H1 (cell line): ENCODE results near the gene RCSD1. TPM values are rescaled to one million over a fixed set of nuclear protein-coding genes. Genes with fewer than 3 reads are reported as not detected.

Source experiments
- CTCF ChIA-PET: fragments of 300-600 bp; sonication (Branson Sonifier 250); formaldehyde crosslinking; loops from one replicate; lab custom pipeline; 2021; ENCODE audit not compliant: partially characterized antibody; lab: Charles Lee
- POLR2A ChIA-PET: fragments of 300-600 bp; sonication (Branson Sonifier 250); formaldehyde crosslinking; loops from one replicate; lab custom pipeline; 2021; ENCODE audit warnings: inconsistent platforms; ENCODE audit not compliant: partially characterized antibody; lab: Charles Lee
- DNase-seq, 2 experiments: peaks; one replicate each; pipeline versions ENCODE4 v3.0.0 to v3.0.0-alpha.2; 2010 to 2022; ENCODE audit warnings: low spot score in 2 of 2, low read depth in 1 of 2, mixed read lengths in 1 of 2
- FAIRE-seq: peaks from 2 replicates; lab custom pipeline; 2011; peaks lifted over from hg19 to GRCh38; lab: Jason Lieb, UNC
- H2AFZ ChIP-seq: 2 replicates; pipeline ENCODE4 v1.8.1; 2012; ENCODE audit warnings: low read length, inconsistent platforms
- H2AK5ac ChIP-seq: 2 replicates; pipeline ENCODE4 v1.6.1; 2013; ENCODE audit warnings: low read depth, low read length
- H2BK120ac ChIP-seq: replicated peaks from 2 replicates; pipeline ENCODE3; 2013; ENCODE audit warnings: low read depth, low read length, inconsistent platforms
- H2BK12ac ChIP-seq: 2 replicates; pipeline ENCODE4 v1.6.1; 2013; ENCODE audit warnings: low read depth, low read length
- H2BK15ac ChIP-seq: 2 replicates; pipeline ENCODE4 v1.6.1; 2013; ENCODE audit warnings: low read length
- H2BK20ac ChIP-seq: 2 replicates; pipeline ENCODE4 v1.6.1; 2013; ENCODE audit warnings: low read length
- H2BK5ac ChIP-seq: 2 replicates; pipeline ENCODE4 v1.6.1; 2013; ENCODE audit warnings: low read depth, low read length
- H3K14ac ChIP-seq: 2 replicates; pipeline ENCODE4 v1.6.1; 2013; ENCODE audit warnings: inconsistent platforms; ENCODE audit not compliant: insufficient read length
- H3K18ac ChIP-seq: 2 replicates; pipeline ENCODE4 v1.6.1; 2013; ENCODE audit warnings: low read length; ENCODE audit errors: extremely low read depth
- H3K23ac ChIP-seq: 2 replicates; pipeline ENCODE4 v1.6.1; 2013; ENCODE audit warnings: inconsistent platforms; ENCODE audit not compliant: insufficient read length
- H3K23me2 ChIP-seq: 2 replicates; pipeline ENCODE4 v1.6.1; 2013; ENCODE audit warnings: low read depth, low read length
- H3K27ac ChIP-seq: 2 replicates; pipeline ENCODE4 v1.6.1; 2011; ENCODE audit warnings: low read depth, low read length, inconsistent platforms
- H3K27me3 ChIP-seq, 4 experiments: replicated peaks in 1 of 4; 1 replicate in 1 of 4; 2 replicates in 3 of 4; pipeline versions ENCODE4 v1.6.1 to v1.8.1; 2011 to 2013; ENCODE audit warnings: low read length in 3 of 4, mild to moderate bottlenecking in 3 of 4, inconsistent platforms in 2 of 4, mixed read lengths in 2 of 4, moderate library complexity in 1 of 4; ENCODE audit not compliant: control insufficient read depth in 3 of 4, insufficient read depth in 3 of 4; ENCODE audit errors: extremely low read depth in 1 of 4
- H3K36me3 ChIP-seq, 4 experiments: 2 replicates each; pipeline versions ENCODE4 v1.6.1 to v1.8.1; 2011 to 2013; ENCODE audit warnings: mild to moderate bottlenecking in 4 of 4, low read length in 3 of 4, moderate library complexity in 2 of 4, control low read depth in 1 of 4, inconsistent platforms in 1 of 4; ENCODE audit not compliant: insufficient read depth in 4 of 4, control insufficient read depth in 2 of 4
- H3K4ac ChIP-seq: replicated peaks from 2 replicates; pipeline ENCODE3; 2013; ENCODE audit warnings: low read length, low read depth, mixed read lengths, inconsistent platforms; ENCODE audit not compliant: insufficient read length
- H3K4me1 ChIP-seq, 4 experiments: replicated peaks in 1 of 4; 1 replicate in 1 of 4; 2 replicates in 3 of 4; pipeline versions ENCODE4 v1.6.1 to v1.8.1; 2011 to 2013; ENCODE audit warnings: low read length in 3 of 4, inconsistent platforms in 2 of 4, mixed read lengths in 1 of 4; ENCODE audit not compliant: insufficient read depth in 4 of 4, control insufficient read depth in 3 of 4
- H3K4me2 ChIP-seq, 2 experiments: 2 replicates each; pipeline versions ENCODE4 v1.6.1 to v1.8.1; 2011 to 2013; ENCODE audit warnings: low read depth in 2 of 2, low read length in 2 of 2, control low read depth in 1 of 2, inconsistent platforms in 1 of 2, mild to moderate bottlenecking in 1 of 2; ENCODE audit not compliant: insufficient read depth in 1 of 2
- H3K4me3 ChIP-seq, 4 experiments: fragments of 200-600, 300-600 bp in 1 of 4; sonication (generic), shearing (Covaris generic), sonication (Bioruptor Twin) in 1 of 4; 2 replicates each; pipeline versions ENCODE4 v1.5.1 to v1.8.1; 2011 to 2016; ENCODE audit warnings: low read length in 4 of 4, low read depth in 3 of 4, control low read depth in 2 of 4, inconsistent platforms in 2 of 4, mild to moderate bottlenecking in 2 of 4, mixed read lengths in 1 of 4, moderate library complexity in 1 of 4; ENCODE audit not compliant: insufficient read depth in 2 of 4; ENCODE audit errors: extremely low read depth in 1 of 4
- H3K56ac ChIP-seq: replicated peaks from 2 replicates; pipeline ENCODE3; 2013; ENCODE audit warnings: low read depth, mild to moderate bottlenecking, mixed read lengths, low read length, inconsistent platforms; ENCODE audit not compliant: insufficient read length
- H3K79me1 ChIP-seq: 2 replicates; pipeline ENCODE4 v1.6.1; 2013; ENCODE audit warnings: low read depth, low read length, control low read depth
- H3K79me2 ChIP-seq, 2 experiments: 2 replicates each; pipeline versions ENCODE4 v1.6.1 to v1.8.1; 2012 to 2013; ENCODE audit warnings: low read length in 2 of 2, mild to moderate bottlenecking in 2 of 2, inconsistent platforms in 1 of 2; ENCODE audit not compliant: insufficient read depth in 2 of 2, control insufficient read depth in 1 of 2
- H3K9ac ChIP-seq, 4 experiments: replicated peaks in 1 of 4; 1 replicate in 1 of 4; 2 replicates in 3 of 4; pipeline versions ENCODE4 v1.6.1 to v1.8.1; 2011 to 2013; ENCODE audit warnings: low read depth in 3 of 4, low read length in 3 of 4, control low read depth in 2 of 4, mild to moderate bottlenecking in 2 of 4, moderate library complexity in 2 of 4, inconsistent platforms in 1 of 4; ENCODE audit errors: extremely low read depth in 1 of 4
- H3K9me3 ChIP-seq, 2 experiments: 2 replicates each; pipeline versions ENCODE4 v1.6.1 to v1.8.1; 2012 to 2013; ENCODE audit warnings: mild to moderate bottlenecking in 2 of 2, moderate library complexity in 2 of 2, control low read depth in 1 of 2, inconsistent platforms in 1 of 2, low read depth in 1 of 2, low read length in 1 of 2, mixed read lengths in 1 of 2; ENCODE audit not compliant: insufficient read depth in 2 of 2
- H4K20me1 ChIP-seq, 2 experiments: replicated peaks in 1 of 2; 2 replicates each; pipeline versions ENCODE3 to v1.8.1; 2011 to 2013; ENCODE audit warnings: inconsistent platforms in 2 of 2, low read length in 2 of 2, mild to moderate bottlenecking in 1 of 2; ENCODE audit not compliant: insufficient read depth in 2 of 2, control insufficient read depth in 1 of 2
- H4K5ac ChIP-seq: 2 replicates; pipeline ENCODE4 v1.6.1; 2013; ENCODE audit warnings: low read length, low read depth, mixed read lengths, inconsistent platforms; ENCODE audit not compliant: insufficient read length
- H4K8ac ChIP-seq: 2 replicates; pipeline ENCODE4 v1.8.0; 2013; ENCODE audit warnings: mild to moderate bottlenecking, moderate library complexity, low read length, inconsistent platforms; ENCODE audit not compliant: insufficient read depth; ENCODE audit errors: extremely low read depth
- H4K91ac ChIP-seq: replicated peaks from 2 replicates; pipeline ENCODE3; 2013; ENCODE audit warnings: low read length, mixed read lengths, inconsistent platforms; ENCODE audit not compliant: insufficient read length
- CBX5 ChIP-seq: fragments of 300-800, 300-1000 bp; sonication (generic); IDR thresholded peaks from 2 replicates; pipeline ENCODE4 v1.7.1; 2016; ENCODE audit warnings: antibody characterized with exemption, low read length, low read depth
- CTCF ChIP-seq, 3 experiments: IDR thresholded peaks; 1 replicate in 2 of 3; 2 replicates in 1 of 3; pipeline versions ENCODE4 v1.5.1 to v1.6.1; 2011; ENCODE audit warnings: low read length in 3 of 3, mild to moderate bottlenecking in 3 of 3, inconsistent platforms in 2 of 3, low read depth in 1 of 3, moderate library complexity in 1 of 3; ENCODE audit not compliant: insufficient read depth in 1 of 3; ENCODE audit errors: control extremely low read depth in 1 of 3
- EP300 ChIP-seq, 2 experiments: IDR thresholded peaks; 1 replicate in 1 of 2; 2 replicates in 1 of 2; pipeline ENCODE4 v1.6.1; 2011 to 2012; ENCODE audit warnings: low read depth in 2 of 2, low read length in 2 of 2, mild to moderate bottlenecking in 2 of 2, borderline replicate concordance in 1 of 2, inconsistent platforms in 1 of 2, moderate library complexity in 1 of 2
- NANOG ChIP-seq: IDR thresholded peaks from 2 replicates; pipeline ENCODE4 v1.6.1; 2011; ENCODE audit warnings: low read length, low read depth, mild to moderate bottlenecking, inconsistent platforms; ENCODE audit not compliant: insufficient read depth, poor library complexity, severe bottlenecking
- SIN3A ChIP-seq, 2 experiments: IDR thresholded peaks in 1 of 2; conservative IDR thresholded peaks in 1 of 2; 2 replicates each; pipeline ENCODE4 v1.6.1; 2011 to 2012; ENCODE audit warnings: low read length in 2 of 2, improper control_type of control experiment in 1 of 2, low read depth in 1 of 2, mild to moderate bottlenecking in 1 of 2
- WGBS, 2 experiments: shearing (Covaris generic) in 1 of 2; methylation state at CpG; one replicate each; pipeline versions ENCODE4 v1.1.6 to v1.1.7; 2013 to 2015; ENCODE audit warnings: low lambda C conversion rate in 2 of 2, mixed read lengths in 2 of 2, inconsistent platforms in 1 of 2, low coverage in 1 of 2, missing lambda C conversion rate in 1 of 2; ENCODE audit not compliant: insufficient replicate concordance in 2 of 2, insufficient coverage in 1 of 2, insufficient read length in 1 of 2; ENCODE audit errors: extremely low coverage in 1 of 2, missing lambda C conversion rate in 1 of 2; 5-methylcytosine and 5-hydroxymethylcytosine counted together
- polyA plus RNA-seq, 7 experiments: library from polyadenylated mRNA; depleted of rRNA in 3 of 7; stranded (reverse) in 5 of 7; unstranded in 2 of 7; fragments of >200 nt in 5 of 7; fragments of 200-250 nt in 2 of 7; gene quantifications; 1 replicate in 5 of 7; 2 replicates in 1 of 7; 4 replicates in 1 of 7; pipeline versions ENCODE4 v1.2.1 to v1.2.3, GENCODE V29; 2011 to 2013; ENCODE audit warnings: missing spikeins in 2 of 7, mixed read lengths in 2 of 7
- total RNA-seq: library from RNA; stranded (reverse); fragmentation: NEBNext Ultra II Directional; extraction: Animal tissue kit (Norgen Biotek cat#: 25700); gene quantifications from 2 replicates; pipeline ENCODE4 v1.2.1, GENCODE V29; 2021

Gene RCSD1
- total and polyA plus RNA-seq, 2 of the 8 experiments (the other 6 are each of a cell fraction or from before 2014, with no cell fraction given) = 0.47 to 0.69 TPM

GRCh38 chr1:167749741-167750140, 119.7 kb downstream of the RCSD1 start:
- H3K79me1 ChIP-seq = peaks cover 13% of the 10 kb centered on the region
- WGBS, 2 experiments = 90% methylated on average over 2 of the region's 2 CpGs; no CpG with 5 or more reads in 1 of the 2 experiments
- no peak overlapping the region for H3K27ac ChIP-seq
- POLR2A ChIA-PET = no interaction called here
- no peak overlapping the region for H3K14ac ChIP-seq
- CTCF ChIA-PET = interaction anchor here (0.9 to 1.5 kb wide), 3 partner anchors 9 to 76 kb away, joined by 3 to 5 read pairs (median 3); no protein-coding TSS in a partner anchor
- H2BK120ac ChIP-seq = no peak overlapping the region
- H2BK20ac ChIP-seq = no peak overlapping the region
- no peak overlapping the region for H4K5ac ChIP-seq
- H4K20me1 ChIP-seq = peaks cover 3 to 9% of the 10 kb centered on the region in 2 experiments
- no peak overlapping the region for H3K4me2 ChIP-seq
- peaks cover 0 to 6% (median 0%) of the 10 kb centered on the region in 4 experiments; a peak in 3 of 7 replicates for H3K4me1 ChIP-seq
- no peak overlapping the region for H4K8ac ChIP-seq
- no peaks in the 10 kb centered on the region for H3K23me2 ChIP-seq
- no peak overlapping the region for H2BK5ac ChIP-seq
- H2AFZ ChIP-seq = no peak overlapping the region
- H2BK15ac ChIP-seq = no peak overlapping the region
- H3K18ac ChIP-seq = no peak overlapping the region
- H3K9ac ChIP-seq = no peak overlapping the region
- no peak for DNase-seq
- H3K27me3 ChIP-seq = no peaks in the 10 kb centered on the region
- FAIRE-seq = no peak
- H3K79me2 ChIP-seq = peaks cover 0 to 68% of the 10 kb centered on the region in 2 experiments; a peak in 2 of 4 replicates
- no peaks in the 10 kb centered on the region for H3K36me3 ChIP-seq
- H3K9me3 ChIP-seq = no peaks in the 10 kb centered on the region
- H3K4me3 ChIP-seq = no peak overlapping the region
- H3K23ac ChIP-seq = no peak overlapping the region
- no peak overlapping the region for H3K56ac ChIP-seq
- H2BK12ac ChIP-seq = no peak overlapping the region
- no peak overlapping the region for H2AK5ac ChIP-seq
- no peak overlapping the region for H4K91ac ChIP-seq
- no peak overlapping the region for H3K4ac ChIP-seq
- TF ChIP-seq NANOG (no peak), CBX5 (no peak), EP300 (IDR thresholded peaks at IDR 0.05; ENCODE audit: borderline replicate concordance in 1 of 2, low read depth in 2 of 2, low read length in 2 of 2) (no peak), CTCF (IDR thresholded peaks at IDR 0.05; ENCODE audit: control extremely low read depth in 1 of 3, insufficient read depth in 1 of 3, low read depth in 1 of 3, low read length in 3 of 3) (no peak), SIN3A (conservative IDR thresholded peaks at IDR 0.05 in 1 of 2, IDR thresholded peaks at IDR 0.05 in 1 of 2; ENCODE audit: low read depth in 1 of 2, low read length in 2 of 2) (no peak)
